ENCODE data around the gene HOATZ.

The HOATZ gene

DNA sequence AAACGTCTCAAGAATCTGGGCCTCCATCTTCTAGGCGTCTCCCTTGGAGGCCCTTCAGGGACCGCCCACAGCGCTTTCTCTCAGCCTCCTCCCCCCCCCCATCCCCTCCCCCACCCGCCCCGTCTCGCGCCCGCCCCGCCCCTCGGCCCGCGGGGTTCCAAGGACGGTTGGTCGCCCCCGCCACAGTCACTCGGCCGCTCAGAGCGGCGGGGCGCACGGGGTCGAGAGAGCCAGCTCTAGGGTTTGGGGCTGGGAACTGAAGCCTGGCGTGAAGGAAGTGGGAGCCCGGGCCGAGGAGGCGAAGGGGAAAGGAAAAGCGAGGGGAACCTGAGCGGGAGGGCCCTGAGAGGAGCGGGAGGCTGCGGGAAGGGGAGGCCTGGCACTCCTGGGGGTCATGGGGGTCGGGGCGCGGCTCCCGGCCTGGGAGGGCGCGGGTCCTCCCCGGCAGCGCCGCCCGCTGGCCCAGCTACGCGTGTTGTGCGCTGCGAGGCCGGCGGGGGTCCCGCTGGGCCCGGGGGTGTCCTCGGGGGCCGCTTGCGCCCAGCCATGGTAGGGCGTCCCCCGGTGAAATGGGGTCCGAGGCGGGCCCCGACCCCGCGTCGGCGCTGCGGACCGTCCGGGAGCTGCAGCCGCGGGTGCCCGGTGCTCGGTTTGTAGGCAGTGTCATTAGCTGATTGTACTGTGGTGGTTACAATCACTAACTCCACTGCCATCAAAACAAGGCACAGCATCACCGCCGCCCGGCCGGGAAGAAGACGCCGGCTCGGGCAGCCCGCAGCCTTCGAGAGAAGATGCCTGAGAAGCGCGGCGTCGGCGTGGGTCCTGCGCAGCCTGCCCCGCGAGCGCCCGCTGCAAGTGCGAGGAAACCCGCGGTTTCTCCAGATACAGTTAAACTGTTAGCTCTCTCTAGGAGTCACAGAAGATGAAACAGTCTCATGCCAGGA is 2.0 kb upstream of the HOATZ start, which contains the start of gene BTG4:
BTG4 (minus strand) TSS at position 91 of the 944 bp plus-strand sequence. CDS start 13,610 bp downstream, outside the sequence.
- H3K36me3 ChIP-seq = no peaks in the 10 kb centered on the region
- TF ChIP-seq, protein P1, sequence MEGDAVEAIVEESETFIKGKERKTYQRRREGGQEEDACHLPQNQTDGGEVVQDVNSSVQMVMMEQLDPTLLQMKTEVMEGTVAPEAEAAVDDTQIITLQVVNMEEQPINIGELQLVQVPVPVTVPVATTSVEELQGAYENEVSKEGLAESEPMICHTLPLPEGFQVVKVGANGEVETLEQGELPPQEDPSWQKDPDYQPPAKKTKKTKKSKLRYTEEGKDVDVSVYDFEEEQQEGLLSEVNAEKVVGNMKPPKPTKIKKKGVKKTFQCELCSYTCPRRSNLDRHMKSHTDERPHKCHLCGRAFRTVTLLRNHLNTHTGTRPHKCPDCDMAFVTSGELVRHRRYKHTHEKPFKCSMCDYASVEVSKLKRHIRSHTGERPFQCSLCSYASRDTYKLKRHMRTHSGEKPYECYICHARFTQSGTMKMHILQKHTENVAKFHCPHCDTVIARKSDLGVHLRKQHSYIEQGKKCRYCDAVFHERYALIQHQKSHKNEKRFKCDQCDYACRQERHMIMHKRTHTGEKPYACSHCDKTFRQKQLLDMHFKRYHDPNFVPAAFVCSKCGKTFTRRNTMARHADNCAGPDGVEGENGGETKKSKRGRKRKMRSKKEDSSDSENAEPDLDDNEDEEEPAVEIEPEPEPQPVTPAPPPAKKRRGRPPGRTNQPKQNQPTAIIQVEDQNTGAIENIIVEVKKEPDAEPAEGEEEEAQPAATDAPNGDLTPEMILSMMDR (IDR thresholded peaks at IDR 0.05; ENCODE audit: low read depth, low read length) = 0 out of 2 replicates have a peak, but pooled peaks have one; percentile 6
- DNase-seq = peak; percentile 27
- no peak within 1 kb of the TSS for H3K27ac ChIP-seq
- peak within 1 kb of the TSS; percentile 46 for H3K4me3 ChIP-seq (ENCODE audit: low read depth, low read length)
- H3K27me3 ChIP-seq (ENCODE audit: insufficient read depth, low read depth, severe bottlenecking) = no peaks in the 10 kb centered on the region
- no peaks in the 10 kb centered on the region for H3K9me3 ChIP-seq (ENCODE audit: severe bottlenecking)

DNA sequence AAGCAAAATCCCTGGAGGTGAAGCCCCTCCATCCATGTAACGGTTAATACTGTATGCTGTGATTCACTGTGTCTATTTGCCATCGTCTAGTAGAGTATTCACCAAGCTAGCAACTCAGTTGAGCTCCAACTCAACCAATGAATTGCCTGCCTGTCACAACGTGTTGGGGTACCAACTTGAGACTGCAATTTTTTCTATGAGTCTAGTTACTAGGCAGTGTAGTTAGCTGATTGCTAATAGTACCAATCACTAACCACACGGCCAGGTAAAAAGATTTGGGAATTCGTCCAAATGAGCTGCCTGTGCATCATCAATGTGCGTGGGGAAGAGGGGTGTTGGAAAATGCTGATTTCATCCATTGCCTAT is 1.4 kb upstream of the HOATZ start:
- no peaks in the 10 kb centered on the region for H3K9me3 ChIP-seq (ENCODE audit: severe bottlenecking)
- H3K27ac ChIP-seq = no peak overlapping the region
- H3K36me3 ChIP-seq = no peaks in the 10 kb centered on the region
- TF ChIP-seq, protein P1 (IDR thresholded peaks at IDR 0.05; ENCODE audit: low read depth, low read length) = no peak
- H3K4me3 ChIP-seq (ENCODE audit: low read depth, low read length) = peak overlapping the region; percentile 46
- H3K27me3 ChIP-seq (ENCODE audit: insufficient read depth, low read depth, severe bottlenecking) = no peaks in the 10 kb centered on the region
- DNase-seq = no peak

DNA sequence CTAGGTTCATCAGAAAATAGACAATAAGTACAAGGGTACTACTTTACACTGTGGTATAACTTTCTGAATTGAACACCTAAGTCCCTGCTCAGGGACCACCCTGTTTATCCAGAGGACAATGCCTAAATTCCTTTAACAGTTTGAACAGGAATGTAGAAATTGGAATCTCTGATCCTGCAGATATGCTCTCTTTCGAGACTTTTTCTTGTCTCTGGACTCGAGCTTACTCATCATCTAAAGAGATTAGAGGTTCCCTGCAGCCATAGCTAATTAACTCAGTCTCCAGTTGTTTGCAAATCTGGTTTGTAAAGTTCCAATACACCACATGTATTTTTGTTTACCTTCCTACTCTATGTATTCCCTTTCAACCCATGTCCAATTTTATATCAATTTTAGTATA is 1.0 kb downstream of the HOATZ start:
- Histone ChIP-seq H3K27ac (no peak overlapping the region), H3K36me3 (no peaks in the 10 kb centered on the region), H3K4me3 (ENCODE audit: low read depth, low read length) (no peak overlapping the region), H3K9me3 (ENCODE audit: severe bottlenecking) (no peaks in the 10 kb centered on the region), H3K27me3 (ENCODE audit: insufficient read depth, low read depth, severe bottlenecking) (no peaks in the 10 kb centered on the region)
- no peak for DNase-seq
- TF ChIP-seq, protein P1 (IDR thresholded peaks at IDR 0.05; ENCODE audit: low read depth, low read length) = no peak

DNA sequence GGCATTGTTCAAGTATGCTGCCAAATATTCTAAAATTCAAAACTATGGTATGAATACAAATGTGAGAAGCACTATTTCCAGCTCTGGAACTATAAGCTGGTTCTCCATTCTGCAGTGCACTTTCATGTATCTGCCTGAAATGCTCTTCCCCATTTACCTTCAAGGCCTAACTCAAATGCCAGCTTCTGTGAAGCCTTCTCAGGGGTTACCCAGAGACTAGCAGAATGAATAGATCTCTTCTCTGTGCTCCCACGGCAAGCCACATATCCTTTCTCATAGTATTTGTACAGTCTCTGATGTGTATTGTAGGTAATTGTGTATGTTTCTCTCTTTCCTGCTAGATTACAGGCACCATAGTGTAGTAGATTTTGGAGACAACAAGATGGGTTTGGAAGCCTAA is 4.1 kb downstream of the HOATZ start:
- TF ChIP-seq, protein P1 (IDR thresholded peaks at IDR 0.05; ENCODE audit: low read depth, low read length) = no peak
- Histone ChIP-seq H3K4me3 (ENCODE audit: low read depth, low read length) (no peak overlapping the region), H3K9me3 (ENCODE audit: severe bottlenecking) (no peaks in the 10 kb centered on the region), H3K27me3 (ENCODE audit: insufficient read depth, low read depth, severe bottlenecking) (no peaks in the 10 kb centered on the region), H3K27ac (no peak overlapping the region), H3K36me3 (no peaks in the 10 kb centered on the region)
- DNase-seq = no peak

DNA sequence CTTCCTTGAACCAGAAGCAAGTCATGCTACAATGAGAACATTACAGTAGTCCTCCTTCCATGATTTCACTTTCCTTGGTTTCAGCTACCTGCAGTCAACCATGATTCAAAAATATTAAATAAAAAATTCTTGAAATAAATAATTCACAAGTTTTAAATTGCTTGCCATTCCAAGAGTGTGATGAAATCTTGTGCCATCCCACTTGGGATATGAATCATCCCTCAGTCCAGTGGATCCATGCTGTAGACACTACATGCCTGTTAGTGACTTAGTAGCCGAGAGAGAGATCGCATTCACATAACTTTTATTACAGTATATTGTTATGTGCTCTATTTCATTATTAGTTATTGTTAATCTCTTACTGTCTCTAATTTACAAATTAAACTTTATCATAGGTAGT is 6.0 kb downstream of the HOATZ start:
- no peaks in the 10 kb centered on the region for H3K9me3 ChIP-seq (ENCODE audit: severe bottlenecking)
- TF ChIP-seq, protein P1 (IDR thresholded peaks at IDR 0.05; ENCODE audit: low read depth, low read length) = no peak

More for the DNA sequence above, 6.0 kb downstream of the HOATZ start:
- no peaks in the 10 kb centered on the region for H3K36me3 ChIP-seq
- no peaks in the 10 kb centered on the region for H3K27me3 ChIP-seq (ENCODE audit: insufficient read depth, low read depth, severe bottlenecking)
- DNase-seq = no peak
- no peak overlapping the region for H3K27ac ChIP-seq
- H3K4me3 ChIP-seq (ENCODE audit: low read depth, low read length) = no peak overlapping the region
